HG03565 (cell line): ENCODE results near the gene MTARC1.

Experiments used
- ATAC-seq: cut with Tn5 transposase; IDR thresholded peaks from one replicate; pipeline ENCODE4 v1.9.1; 2021; ENCODE audit warnings: mild to moderate bottlenecking, moderate library complexity; ENCODE audit not compliant: unreplicated experiment

MTARC1 gene

GRCh38 chr1:220827445-220828178 is 40.9 kb downstream of the MTARC1 start:
- ATAC-seq = no peak

DNA sequence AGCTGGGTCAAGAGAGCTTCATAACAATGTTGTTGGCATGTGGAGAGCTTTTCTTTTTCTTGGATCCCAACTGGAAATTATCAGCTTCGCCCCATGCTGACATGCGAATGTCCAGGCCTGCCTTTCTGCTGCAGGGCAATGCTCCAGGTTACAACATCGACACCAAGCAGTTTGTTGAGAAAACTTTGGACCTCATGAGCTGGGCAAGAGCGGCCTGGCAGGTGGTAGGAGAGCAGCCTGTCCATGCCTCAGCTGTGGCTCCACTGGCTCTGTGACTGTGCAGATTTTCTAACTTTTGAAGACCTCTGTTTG is 41.4 kb downstream of the MTARC1 start:
- ATAC-seq = no peak

DNA sequence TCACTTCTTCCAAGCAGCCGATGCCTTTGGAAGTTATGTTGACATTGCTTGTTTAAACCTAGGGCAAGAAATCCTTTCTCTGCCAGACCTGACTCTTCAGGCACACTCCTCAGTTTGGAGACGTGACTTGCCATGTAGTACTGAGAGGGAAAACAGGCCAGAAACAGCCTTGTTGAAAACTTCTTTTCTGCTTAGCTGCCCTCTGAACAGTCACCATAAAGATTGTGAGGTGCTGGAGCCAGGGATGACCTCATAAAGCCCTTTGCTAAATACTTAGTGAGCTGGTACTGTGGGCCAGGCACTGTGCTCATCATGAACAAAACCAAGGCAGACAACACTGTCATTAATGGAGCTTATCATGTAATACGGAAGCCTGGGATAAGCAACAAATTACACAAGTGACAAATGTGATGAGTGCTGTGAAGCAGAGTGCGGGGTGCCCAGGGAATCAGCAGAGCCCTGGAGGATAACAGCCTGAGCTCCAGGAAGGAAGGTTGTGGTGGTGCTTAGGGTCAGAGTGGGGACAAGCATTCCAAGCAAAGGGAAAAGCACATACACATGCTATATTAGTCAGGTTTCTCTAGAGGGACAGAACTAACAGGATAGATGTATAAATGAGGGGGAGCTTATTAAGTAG is 42.4 kb downstream of the MTARC1 start:
- ATAC-seq = no peak

DNA sequence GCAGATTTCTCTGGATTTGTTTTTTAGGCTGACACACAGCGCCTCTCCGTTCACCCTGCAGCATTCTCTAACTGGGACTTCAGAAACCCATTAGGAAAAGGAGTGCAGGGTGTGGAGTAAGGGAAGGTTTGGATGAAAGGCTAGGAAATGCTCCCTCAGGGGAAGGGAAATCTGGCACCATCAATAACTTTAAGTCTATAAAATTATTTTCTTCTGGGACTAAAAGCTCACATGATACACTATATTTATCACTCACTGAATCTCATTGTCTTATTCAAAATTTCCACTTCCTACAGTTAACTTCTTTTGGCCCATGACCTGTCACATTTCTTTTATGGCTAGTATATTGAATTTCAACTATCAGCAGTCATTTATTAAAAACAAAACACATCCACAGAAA is 46.7 kb downstream of the MTARC1 start:
- ATAC-seq = no peak

DNA sequence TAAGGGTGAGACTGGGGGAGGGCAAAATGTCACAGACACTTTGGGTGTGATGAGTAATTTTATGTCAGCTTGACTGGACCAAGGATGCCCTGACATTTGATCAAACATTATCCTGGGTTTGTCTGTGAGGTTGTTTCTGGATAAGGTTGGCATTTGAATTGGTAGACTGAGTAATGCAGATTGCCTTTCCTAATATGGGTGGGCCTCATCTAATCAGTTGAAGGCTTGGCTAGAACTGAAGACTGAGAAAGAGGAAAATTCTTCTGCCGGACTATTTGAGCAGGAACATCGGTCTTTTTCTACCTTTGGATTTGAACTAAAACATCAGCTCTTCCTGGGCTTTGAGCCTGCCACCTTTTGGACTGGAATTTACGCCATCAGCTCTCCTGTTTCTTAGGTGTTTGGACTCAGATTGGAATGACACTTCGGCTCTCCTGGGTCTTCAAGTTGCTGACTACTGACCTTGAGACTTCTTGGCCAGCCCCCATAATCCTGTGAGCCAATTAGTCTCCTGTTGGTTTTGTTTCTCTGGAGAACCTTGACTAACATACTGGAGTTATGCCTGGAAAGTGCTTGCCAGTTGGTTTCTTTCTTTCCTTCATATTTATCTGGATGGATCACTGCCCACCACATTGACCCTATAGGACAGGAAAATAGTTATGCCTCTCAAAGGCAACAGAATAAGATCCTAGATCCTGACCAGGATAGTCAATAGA is 47.6 kb downstream of the MTARC1 start:
- no peak for ATAC-seq
